Measurements from ENCODE around the gene RIN2.

DNA sequence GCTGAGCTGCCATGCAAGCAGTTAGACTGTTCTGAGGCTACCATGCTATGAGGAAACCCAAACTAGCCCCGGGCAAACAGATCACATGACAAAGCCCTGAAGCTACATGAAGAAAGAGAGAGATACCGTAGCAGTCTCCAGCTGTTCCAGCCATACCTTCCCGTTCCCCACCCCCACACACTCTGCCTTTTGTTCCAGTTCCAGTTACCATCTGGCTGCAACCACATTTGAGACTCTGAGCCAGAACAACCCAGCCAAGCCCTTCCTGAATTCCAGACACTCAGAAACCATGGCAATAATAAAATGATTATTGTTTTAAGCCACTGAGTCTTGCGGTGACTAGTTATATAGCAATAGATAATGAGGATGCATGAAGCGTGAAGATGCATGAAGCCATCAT, 28.3 kb downstream of the RIN2 start:
- TF ChIP-seq, protein P1, sequence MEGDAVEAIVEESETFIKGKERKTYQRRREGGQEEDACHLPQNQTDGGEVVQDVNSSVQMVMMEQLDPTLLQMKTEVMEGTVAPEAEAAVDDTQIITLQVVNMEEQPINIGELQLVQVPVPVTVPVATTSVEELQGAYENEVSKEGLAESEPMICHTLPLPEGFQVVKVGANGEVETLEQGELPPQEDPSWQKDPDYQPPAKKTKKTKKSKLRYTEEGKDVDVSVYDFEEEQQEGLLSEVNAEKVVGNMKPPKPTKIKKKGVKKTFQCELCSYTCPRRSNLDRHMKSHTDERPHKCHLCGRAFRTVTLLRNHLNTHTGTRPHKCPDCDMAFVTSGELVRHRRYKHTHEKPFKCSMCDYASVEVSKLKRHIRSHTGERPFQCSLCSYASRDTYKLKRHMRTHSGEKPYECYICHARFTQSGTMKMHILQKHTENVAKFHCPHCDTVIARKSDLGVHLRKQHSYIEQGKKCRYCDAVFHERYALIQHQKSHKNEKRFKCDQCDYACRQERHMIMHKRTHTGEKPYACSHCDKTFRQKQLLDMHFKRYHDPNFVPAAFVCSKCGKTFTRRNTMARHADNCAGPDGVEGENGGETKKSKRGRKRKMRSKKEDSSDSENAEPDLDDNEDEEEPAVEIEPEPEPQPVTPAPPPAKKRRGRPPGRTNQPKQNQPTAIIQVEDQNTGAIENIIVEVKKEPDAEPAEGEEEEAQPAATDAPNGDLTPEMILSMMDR (conservative IDR thresholded peaks at IDR 0.05; ENCODE audit: low read length), result no peak
- no peak for TF ChIP-seq EZH2phosphoT487 (IDR thresholded peaks at IDR 0.05; ENCODE audit: borderline replicate concordance)
